Nucleus accumbens (tissue), 56 donors: Measurements from ENCODE around the gene TNFRSF1B.

Source experiments
- DNase-seq, 56 donors: peaks; one replicate each; lab custom pipeline; 2025; lab: John Stamatoyannopoulos, UW

TNFRSF1B gene

DNA sequence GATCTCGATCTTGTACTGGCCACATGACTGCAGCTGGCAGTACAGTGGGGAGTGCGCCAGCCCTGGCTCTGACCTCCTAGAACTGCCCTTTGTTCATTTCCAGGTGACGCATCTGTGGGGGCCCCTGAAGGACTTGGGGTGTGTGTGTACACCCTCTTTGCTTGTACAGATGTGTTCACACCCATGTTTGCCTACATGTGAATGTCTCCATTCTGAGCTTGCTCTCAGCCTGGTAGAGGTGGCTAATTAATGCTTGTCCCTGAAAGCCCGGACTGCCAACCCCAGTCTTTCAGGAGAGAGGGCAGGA, 19.8 kb downstream of the TNFRSF1B start:
- no peak for DNase-seq

DNA sequence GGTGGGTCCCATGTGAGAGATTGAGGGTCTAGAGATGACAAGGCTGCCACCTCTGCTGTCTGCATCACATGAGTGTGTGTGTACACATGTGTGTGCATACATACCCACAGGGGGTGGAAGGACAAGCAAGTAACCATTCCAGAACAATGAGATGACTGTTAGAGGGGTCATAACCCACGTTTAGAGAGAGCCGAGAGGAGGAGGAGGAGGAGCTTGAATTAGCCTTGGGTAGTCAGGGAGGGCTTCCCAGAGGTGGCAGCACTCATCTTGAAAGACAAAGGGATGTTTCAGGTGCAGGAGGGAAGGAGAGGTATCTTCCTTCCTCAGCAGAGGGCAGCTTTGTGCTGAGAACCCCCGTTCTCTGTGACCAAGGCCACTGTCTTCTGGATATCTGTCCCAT, 21.3 kb downstream of the TNFRSF1B start:
- no peak for DNase-seq

DNA sequence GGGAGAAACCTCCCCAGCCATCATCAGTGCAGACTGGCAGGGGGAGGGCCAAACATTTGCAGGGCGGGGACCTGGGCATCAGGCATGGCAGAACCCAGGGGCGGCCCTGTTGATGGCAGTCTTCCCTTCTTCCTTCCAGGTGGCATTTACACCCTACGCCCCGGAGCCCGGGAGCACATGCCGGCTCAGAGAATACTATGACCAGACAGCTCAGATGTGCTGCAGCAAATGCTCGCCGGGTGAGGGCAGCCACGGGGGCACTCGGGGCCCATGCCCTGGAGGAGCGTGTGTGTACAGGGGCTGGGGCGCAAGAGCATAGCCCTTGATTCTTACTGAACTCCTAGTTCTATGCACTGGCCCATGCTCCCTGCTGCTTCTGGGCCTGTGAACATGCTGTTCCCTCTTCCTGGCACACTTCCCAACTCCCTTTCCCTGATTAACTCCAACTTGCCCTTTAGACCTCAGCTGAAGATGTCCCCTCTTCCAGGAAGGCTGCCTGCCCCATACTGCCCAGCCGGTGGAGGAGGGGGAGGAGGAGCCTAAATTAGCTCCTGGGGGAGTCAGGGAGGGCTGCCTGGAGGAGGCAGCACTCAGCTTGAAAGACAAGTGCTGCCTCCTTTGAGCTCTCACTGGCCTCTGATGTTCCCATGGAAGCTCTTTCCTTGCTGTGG, 22.0 kb downstream of the TNFRSF1B start:
- DNase-seq, result no peak

GRCh38 chr1:12189328-12189682, 22.5 kb downstream of the TNFRSF1B start:
- DNase-seq, result no peak

DNA sequence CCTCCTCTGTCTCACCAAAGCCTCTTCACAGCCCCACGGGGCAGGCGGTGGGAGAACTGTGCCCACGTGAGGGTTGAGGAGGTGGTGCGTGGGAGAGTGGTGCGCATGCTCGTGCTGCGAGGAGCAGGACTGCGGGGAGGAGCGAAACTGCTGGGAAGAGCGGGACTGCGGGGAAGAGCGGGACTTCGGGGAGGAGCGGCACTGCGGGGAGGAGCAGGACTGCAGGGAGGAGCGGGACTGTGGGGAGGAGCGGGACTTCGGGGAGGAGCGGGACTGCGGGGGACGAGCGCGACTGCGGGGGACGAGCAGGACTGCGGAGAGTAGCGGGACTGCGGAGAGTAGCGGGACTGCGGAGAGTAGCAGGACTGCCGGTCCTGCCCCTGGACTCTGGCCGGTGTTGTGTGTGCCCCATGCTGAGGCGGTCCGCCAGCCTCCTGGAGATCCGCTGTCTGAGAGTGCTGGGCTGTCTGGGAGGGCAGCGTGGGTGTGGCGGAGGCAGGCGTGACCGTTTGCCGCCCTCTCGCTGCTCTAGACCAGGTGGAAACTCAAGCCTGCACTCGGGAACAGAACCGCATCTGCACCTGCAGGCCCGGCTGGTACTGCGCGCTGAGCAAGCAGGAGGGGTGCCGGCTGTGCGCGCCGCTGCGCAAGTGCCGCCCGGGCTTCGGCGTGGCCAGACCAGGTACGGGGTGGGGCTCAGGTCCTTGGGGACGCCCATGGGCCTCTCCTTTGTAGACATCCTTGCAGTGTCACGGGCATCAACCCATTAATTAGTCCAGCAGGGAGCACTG, 24.6 kb downstream of the TNFRSF1B start:
- DNase-seq, result peak in 11 of 56 donors; percentile 9 to 40 (median 24)

DNA sequence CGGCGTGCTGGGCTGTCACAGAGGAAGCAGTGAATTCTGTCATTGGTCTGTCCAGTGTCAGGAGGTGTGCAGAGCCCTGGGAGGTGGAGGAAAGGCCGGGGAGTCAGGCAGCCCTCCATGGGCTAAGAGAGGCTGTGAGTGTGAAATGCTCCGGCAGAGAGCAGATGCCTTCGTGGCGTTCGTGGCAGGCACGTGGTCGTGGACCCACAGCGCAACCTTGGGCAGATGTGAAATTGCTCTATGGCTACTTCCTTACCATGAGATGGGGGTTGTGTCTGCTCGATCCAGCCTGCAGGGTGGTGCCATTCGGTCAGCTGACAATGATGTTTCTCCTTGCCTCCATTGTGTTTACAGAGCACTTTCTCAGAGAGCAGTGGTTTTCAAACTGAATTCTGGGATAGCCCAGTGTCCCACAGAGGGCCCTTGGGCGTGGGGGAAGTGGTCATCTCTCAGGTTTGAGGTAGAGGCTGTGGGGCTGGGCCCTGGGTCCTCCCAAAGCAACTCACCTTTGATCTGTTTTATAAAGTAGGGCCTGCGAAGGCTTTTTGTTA, 27.9 kb downstream of the TNFRSF1B start:
- DNase-seq, result no peak

- DNase-seq, result no peak
These were observed 28.6 kb downstream of the TNFRSF1B start for GRCh38 chr1:12195416-12195815.

DNA sequence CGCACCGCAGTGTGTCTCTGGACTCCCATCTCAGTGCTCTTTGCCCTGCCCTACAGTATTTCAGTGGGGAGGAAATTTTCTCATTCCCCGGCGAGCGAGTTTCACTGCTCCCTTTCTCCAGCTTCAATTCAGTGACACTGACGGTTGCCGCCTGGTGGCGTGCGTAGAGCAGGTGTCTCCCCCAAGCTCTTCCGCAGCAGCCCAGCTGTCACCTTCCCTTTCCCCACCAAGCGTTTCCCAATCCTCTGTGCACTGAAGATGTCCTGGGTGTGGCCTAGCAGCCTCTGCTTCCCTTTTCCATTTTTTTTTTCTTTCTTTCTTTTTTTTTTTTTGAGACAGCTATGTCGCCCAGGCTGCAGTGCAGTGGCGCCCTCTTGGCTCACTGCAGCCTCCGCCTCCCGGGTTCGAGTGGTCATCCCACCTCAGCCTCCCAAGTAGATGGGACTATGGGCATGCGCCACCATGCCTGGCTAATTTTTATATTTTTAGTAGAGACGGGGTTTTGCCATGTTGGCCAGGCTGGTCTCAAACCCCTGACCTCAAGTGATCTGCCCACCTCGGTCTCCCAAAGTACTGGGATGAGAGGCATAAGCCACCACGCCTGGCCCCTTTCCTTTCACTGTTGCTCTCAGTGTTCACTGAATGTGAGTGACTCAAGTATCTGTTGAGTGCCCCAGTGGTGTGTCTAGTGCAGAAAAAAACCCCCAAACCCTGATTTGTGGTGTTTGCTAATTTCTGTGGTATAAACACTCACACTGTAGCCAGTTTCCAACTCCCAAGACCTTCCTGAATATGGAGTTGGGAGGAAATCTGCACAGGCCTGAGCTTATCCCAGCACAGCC, 30.1 kb downstream of the TNFRSF1B start:
- DNase-seq, result peak in 16 of 56 donors; percentile 2 to 40 (median 12)

DNA sequence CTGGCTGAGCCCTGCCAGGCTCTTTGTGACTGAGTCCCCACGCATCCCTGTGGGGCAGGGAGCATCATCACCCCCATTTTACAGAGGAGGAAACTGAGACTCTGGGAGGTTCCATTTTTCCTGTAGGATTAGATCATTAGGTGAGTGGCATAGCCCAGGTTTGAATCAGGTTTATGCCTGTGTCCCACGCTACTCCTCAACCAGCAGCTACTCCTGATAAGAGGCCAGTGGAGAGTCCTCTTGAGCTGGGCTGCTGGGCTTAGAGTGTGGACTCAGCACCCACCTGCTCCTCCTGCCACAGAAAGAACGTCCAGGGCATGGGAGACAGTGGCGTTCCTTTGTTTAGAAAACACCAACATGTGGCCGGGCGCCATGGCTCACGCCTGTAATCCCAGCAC, 30.7 kb downstream of the TNFRSF1B start:
- no peak for DNase-seq

GRCh38 chr1:12200208-12200607, 33.4 kb downstream of the TNFRSF1B start:
- no peak for DNase-seq

DNA sequence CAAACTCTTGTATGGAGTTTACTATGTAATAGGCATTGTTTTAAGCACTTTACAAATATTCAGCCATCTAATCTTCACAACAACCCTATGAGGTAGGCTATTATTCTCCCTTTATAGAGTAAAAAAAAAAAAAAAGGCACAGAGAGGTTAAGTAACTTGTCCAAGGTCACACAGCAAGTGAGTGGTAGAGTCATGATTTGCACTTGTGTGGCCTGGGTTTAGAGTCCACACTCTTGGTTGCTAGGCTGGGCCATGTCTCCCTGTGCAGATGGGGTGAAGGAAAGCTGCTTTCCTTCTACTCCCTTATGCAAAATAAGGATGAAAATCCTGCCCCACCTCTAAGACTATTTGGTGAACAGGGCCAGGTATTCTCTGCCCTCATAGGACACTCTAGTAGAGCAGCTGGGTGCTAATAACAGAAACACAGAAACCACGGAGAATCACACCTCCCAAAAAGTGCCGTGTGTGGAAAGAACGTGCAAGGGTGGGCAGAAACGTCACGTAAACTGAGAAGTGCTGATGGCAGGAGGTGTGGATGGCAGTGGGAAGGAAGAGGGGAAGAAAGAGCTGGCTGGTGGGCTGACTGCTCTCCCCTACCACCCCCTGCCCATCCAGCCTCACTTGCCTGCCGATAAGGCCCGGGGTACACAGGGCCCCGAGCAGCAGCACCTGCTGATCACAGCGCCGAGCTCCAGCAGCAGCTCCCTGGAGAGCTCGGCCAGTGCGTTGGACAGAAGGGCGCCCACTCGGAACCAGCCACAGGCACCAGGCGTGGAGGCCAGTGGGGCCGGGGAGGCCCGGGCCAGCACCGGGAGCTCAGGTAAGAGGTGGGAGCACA, 34.8 kb downstream of the TNFRSF1B start:
- DNase-seq, result no peak

- DNase-seq, result no peak
These were observed 35.4 kb downstream of the TNFRSF1B start for GRCh38 chr1:12202190-12202497.

- DNase-seq, result no peak
These were observed 35.8 kb downstream of the TNFRSF1B start for GRCh38 chr1:12202577-12202976.

- DNase-seq, result no peak
These were observed 36.6 kb downstream of the TNFRSF1B start for GRCh38 chr1:12203216-12204007.

DNA sequence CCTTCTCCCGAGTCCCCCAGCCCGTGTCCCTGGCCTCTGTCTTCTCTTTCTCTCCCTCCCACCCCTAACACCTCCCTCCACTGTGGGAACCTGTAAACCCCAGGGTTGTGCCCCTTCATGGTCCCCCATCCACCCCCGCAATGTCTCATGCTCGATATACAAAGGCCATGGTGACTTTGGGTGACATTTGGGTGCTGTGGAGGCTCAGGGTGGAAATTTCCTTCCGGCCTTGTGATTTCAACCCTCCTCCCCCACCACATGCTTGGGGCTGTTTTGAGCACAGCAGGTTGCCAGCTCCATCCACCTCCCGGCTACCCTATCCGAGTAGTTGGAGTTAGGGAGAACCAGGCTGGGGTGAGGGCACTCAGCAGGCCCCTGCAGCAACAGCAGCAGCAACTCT, 37.3 kb downstream of the TNFRSF1B start:
- DNase-seq, result no peak

DNA sequence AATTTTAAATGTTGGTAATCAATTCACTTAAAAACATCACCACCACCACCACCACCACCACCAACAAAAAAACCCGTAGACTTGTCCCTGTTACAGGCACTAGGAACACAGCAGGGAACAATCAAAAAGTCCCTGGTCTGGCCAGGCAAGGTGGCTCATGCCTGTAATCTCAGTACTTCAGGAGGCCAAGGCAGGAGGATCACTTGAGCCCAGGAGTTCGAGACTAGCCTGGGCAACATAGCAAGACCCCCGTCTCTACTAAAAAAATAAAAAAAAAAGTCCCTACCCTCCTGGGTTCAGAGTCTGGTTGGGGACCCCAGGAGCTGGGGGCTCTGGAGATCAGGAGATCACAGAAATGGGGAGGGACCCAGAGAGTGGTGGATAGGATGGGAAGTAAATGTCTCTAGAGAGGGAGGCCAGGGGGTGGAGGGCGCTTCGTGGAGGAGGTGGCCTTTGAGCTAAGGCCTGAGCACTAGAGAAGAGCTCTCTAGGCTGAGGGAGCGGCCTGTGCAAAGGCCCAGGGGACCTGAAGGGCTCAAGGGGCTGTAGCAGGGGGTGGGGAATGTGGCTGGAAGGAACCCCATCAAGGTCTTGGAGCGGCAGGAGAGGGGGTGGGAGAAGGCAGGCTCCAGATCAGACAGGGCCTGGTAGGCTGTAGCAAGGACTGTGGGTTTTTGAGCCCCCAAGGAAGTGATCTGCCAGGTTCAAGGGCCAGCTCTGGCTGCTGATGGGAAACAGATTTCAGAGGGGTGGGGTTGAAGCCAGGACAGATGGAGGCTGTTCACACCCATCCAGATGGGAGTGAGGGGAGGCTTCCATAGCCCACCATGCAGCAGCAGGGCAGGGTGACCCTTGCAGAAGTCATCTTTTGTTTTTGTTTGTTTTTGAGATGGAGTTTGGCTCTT, 38.2 kb downstream of the TNFRSF1B start:
- DNase-seq, result no peak

GRCh38 chr1:12206238-12206637, 39.4 kb downstream of the TNFRSF1B start:
- DNase-seq, result no peak

DNA sequence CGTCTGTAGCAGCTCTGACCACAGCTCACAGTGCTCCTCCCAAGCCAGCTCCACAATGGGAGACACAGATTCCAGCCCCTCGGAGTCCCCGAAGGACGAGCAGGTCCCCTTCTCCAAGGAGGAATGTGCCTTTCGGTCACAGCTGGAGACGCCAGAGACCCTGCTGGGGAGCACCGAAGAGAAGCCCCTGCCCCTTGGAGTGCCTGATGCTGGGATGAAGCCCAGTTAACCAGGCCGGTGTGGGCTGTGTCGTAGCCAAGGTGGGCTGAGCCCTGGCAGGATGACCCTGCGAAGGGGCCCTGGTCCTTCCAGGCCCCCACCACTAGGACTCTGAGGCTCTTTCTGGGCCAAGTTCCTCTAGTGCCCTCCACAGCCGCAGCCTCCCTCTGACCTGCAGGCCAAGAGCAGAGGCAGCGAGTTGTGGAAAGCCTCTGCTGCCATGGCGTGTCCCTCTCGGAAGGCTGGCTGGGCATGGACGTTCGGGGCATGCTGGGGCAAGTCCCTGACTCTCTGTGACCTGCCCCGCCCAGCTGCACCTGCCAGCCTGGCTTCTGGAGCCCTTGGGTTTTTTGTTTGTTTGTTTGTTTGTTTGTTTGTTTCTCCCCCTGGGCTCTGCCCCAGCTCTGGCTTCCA, 40.1 kb downstream of the TNFRSF1B start:
- DNase-seq, result no peak
